Measurements from ENCODE around the gene CFAP299. TPM values are rescaled to one million over a fixed set of nuclear protein-coding genes. Genes with fewer than 3 reads are reported as not detected.
A peak's percentile ranks its signal among the peaks of the same experiment; 100 is the strongest.

Gene CFAP299
- total and polyA plus RNA-seq, 9 of the 15 experiments (the other 6 are each of a cell fraction or from before 2014, with no cell fraction given) = 0.09 to 3.0 (median 0.76) TPM

- H3K4me2 ChIP-seq (ENCODE audit: insufficient read depth, low read length) = no peak overlapping the region
- FAIRE-seq (no peak), DNase-seq (ENCODE audit: extremely low read depth in 1 of 4, low spot score in 3 of 4) (no peak), ATAC-seq (no peak)
- intact Hi-C loops (cut with micrococcal nuclease) (no loop called here), in situ Hi-C loops (cut with MboI) (loop anchor here (25.0 kb wide), 1 partner anchor 416 kb away; no protein-coding TSS in a partner anchor)
- no peak overlapping the region for H3K9ac ChIP-seq (ENCODE audit: insufficient read depth in 1 of 2, low read depth in 2 of 2, low read length in 2 of 2)
- BruUV-seq (replicated peaks) = no TSS peak
- no peaks in the 10 kb centered on the region for H3K9me1 ChIP-seq (ENCODE audit: control insufficient read depth, insufficient read depth, low read length)
- H3K4me1 ChIP-seq (replicated peaks in 1 of 2; ENCODE audit: control insufficient read depth in 2 of 2, insufficient read depth in 2 of 2, low read length in 2 of 2) = peaks cover 0 to 7% of the 10 kb centered on the region in 2 experiments; a peak in 3 of 5 replicates
- CTCF ChIA-PET (ENCODE audit: low intra/inter-chr PET ratio) = no interaction called here
- H3K27me3 ChIP-seq (ENCODE audit: control insufficient read depth in 2 of 2, insufficient read depth in 2 of 2, low read length in 2 of 2) = no peaks in the 10 kb centered on the region
- H3K9me3 ChIP-seq (replicated peaks; ENCODE audit: control insufficient read depth, insufficient read depth, low read depth, low read length) = no peaks in the 10 kb centered on the region
- WGBS (ENCODE audit: insufficient coverage, low coverage, missing lambda C conversion rate) = 0% methylated on average over 2 of the region's 2 CpGs
- TF ChIP-seq ZFP36 (IDR thresholded peaks at IDR 0.05; ENCODE audit: low read depth, low read length, partially characterized antibody) = peak; percentile 85
- TF ChIP-seq SIN3A (IDR thresholded peaks at IDR 0.05; ENCODE audit: borderline replicate concordance in 2 of 2, control insufficient read depth in 1 of 2, low read depth in 2 of 2, low read length in 2 of 2) = no peak
- no peaks in the 10 kb centered on the region for H3K36me3 ChIP-seq (ENCODE audit: control insufficient read depth, insufficient read depth, low read length)
- H3K27ac ChIP-seq (ENCODE audit: extremely low read depth, low read depth, low read length) = no peak overlapping the region
- H3K4me3 ChIP-seq = no peak overlapping the region
- H2AFZ ChIP-seq (ENCODE audit: low read depth, low read length) = no peak overlapping the region
- no peaks in the 10 kb centered on the region for H3K79me2 ChIP-seq (ENCODE audit: control insufficient read depth, insufficient read depth, low read length)
- POLR2A ChIA-PET = no interaction called here
- no peaks in the 10 kb centered on the region for H4K20me1 ChIP-seq (replicated peaks; ENCODE audit: control insufficient read depth, insufficient read depth, low read length)
Measured at GRCh38 chr4:80371046-80371445, 35.5 kb downstream of the CFAP299 start.

- no peaks in the 10 kb centered on the region for H3K9me1 ChIP-seq (ENCODE audit: control insufficient read depth, insufficient read depth, low read length)
- CTCF ChIA-PET (ENCODE audit: low intra/inter-chr PET ratio) = interaction anchor here (1.1 kb wide), 1 partner anchor 616 kb away, joined by 3 read pairs; no protein-coding TSS in a partner anchor
- no peak for ATAC-seq
- no peaks in the 10 kb centered on the region for H3K36me3 ChIP-seq (ENCODE audit: control insufficient read depth, insufficient read depth, low read length)
- peaks cover 0 to 7% of the 10 kb centered on the region in 2 experiments; a peak in 3 of 5 replicates for H3K4me1 ChIP-seq (replicated peaks in 1 of 2; ENCODE audit: control insufficient read depth in 2 of 2, insufficient read depth in 2 of 2, low read length in 2 of 2)
- no peak overlapping the region for H3K9ac ChIP-seq (ENCODE audit: insufficient read depth in 1 of 2, low read depth in 2 of 2, low read length in 2 of 2)
- H3K9me3 ChIP-seq (replicated peaks; ENCODE audit: control insufficient read depth, insufficient read depth, low read depth, low read length) = no peaks in the 10 kb centered on the region
- H3K79me2 ChIP-seq (ENCODE audit: control insufficient read depth, insufficient read depth, low read length) = no peaks in the 10 kb centered on the region
- no peak overlapping the region for H3K4me2 ChIP-seq (ENCODE audit: insufficient read depth, low read length)
- POLR2A ChIA-PET = interaction anchor here (0.8 kb wide), 1 partner anchor 508 kb away, joined by 3 read pairs; no protein-coding TSS in a partner anchor
- in situ Hi-C loops (cut with MboI) = loop anchor here (25.0 kb wide), 1 partner anchor 413 kb away; no protein-coding TSS in a partner anchor
- intact Hi-C loops (cut with micrococcal nuclease) = no loop called here
- FAIRE-seq = no peak
- H3K27me3 ChIP-seq (ENCODE audit: control insufficient read depth in 2 of 2, insufficient read depth in 2 of 2, low read length in 2 of 2) = no peaks in the 10 kb centered on the region
- no peak overlapping the region for H3K4me3 ChIP-seq
- H2AFZ ChIP-seq (ENCODE audit: low read depth, low read length) = no peak overlapping the region
- DNase-seq (ENCODE audit: extremely low read depth in 1 of 4, low spot score in 3 of 4) = no peak
- no TSS peak for BruUV-seq (replicated peaks)
- no peaks in the 10 kb centered on the region for H4K20me1 ChIP-seq (replicated peaks; ENCODE audit: control insufficient read depth, insufficient read depth, low read length)
- no peak overlapping the region for H3K27ac ChIP-seq (ENCODE audit: extremely low read depth, low read depth, low read length)
- TF ChIP-seq ZSCAN29 (IDR thresholded peaks at IDR 0.05) = no peak
- TF ChIP-seq TEAD4 (IDR thresholded peaks at IDR 0.05; ENCODE audit: low read length) = peak; percentile 90
- TF ChIP-seq TEAD4 (CRISPR knock-in tag; IDR thresholded peaks at IDR 0.05; ENCODE audit: borderline replicate concordance) = no peak
- TF ChIP-seq ZNF354B (CRISPR knock-in tag; IDR thresholded peaks at IDR 0.05) = no peak
- TF ChIP-seq TAL1 (IDR thresholded peaks at IDR 0.05) = peak; percentile 78
- TF ChIP-seq SOX6 (IDR thresholded peaks at IDR 0.05) = 0 out of 2 replicates have a peak, but pooled peaks have one; percentile 26
- TF ChIP-seq CBFA2T2 (conservative IDR thresholded peaks at IDR 0.05) = peak; percentile 46
- TF ChIP-seq TCF3 (CRISPR knock-in tag; IDR thresholded peaks at IDR 0.05) = peak; percentile 45; the same call in 1 of the 2 replicates
- TF ChIP-seq CBFA2T3 (IDR thresholded peaks at IDR 0.05) = peak; percentile 56; the same call in 1 of the 2 replicates
- no peak for TF ChIP-seq DIDO1 (tag; IDR thresholded peaks at IDR 0.05; ENCODE audit: low read depth)
- TF ChIP-seq FOSL1 (tag; conservative IDR thresholded peaks at IDR 0.05) = peak; percentile 46; the same call in 1 of the 2 replicates
- TF ChIP-seq ESRRA (IDR thresholded peaks at IDR 0.05; ENCODE audit: borderline replicate concordance, low read depth) = no peak
- TF ChIP-seq ARID1B (IDR thresholded peaks at IDR 0.05) = peak; percentile 73
- no peak for TF ChIP-seq NFIC (IDR thresholded peaks at IDR 0.05)
- peak; percentile 65 for TF ChIP-seq KLF16 (IDR thresholded peaks at IDR 0.05)
- TF ChIP-seq EP300 (IDR thresholded peaks at IDR 0.05; ENCODE audit: low read length) = peak; percentile 56; the same call in 1 of the 2 replicates
- peak; percentile 54; the same call in 1 of the 2 replicates for TF ChIP-seq PML (IDR thresholded peaks at IDR 0.05; ENCODE audit: low read length)
Measured at GRCh38 chr4:80374180-80374579, 38.6 kb downstream of the CFAP299 start.

All from K562 (cell line).